Stomach (tissue), 4 donors: ENCODE data around the gene ANKRD28.

Experiments used
- CTCF ChIP-seq, 7 experiments: fragments of 450-650 bp in 4 of 7; fragments of 200-600 bp in 3 of 7; sonication (generic) in 3 of 7; IDR thresholded peaks; one replicate each; pipeline ENCODE4 v1.5.1; 2016 to 2019; ENCODE audit warnings: antibody characterized with exemption in 7 of 7, control low read depth in 2 of 7, mild to moderate bottlenecking in 1 of 7
- EP300 ChIP-seq: sonication (generic); formaldehyde crosslinking; IDR thresholded peaks from one replicate; pipeline ENCODE4 v1.6.1; 2017; ENCODE audit warnings: antibody characterized with exemption
- POLR2A ChIP-seq, 4 donors: fragments of 450-650 bp; IDR thresholded peaks; one replicate each; pipeline ENCODE4 v1.6.1; 2016; ENCODE audit warnings: antibody characterized with exemption in 4 of 4, control low read depth in 2 of 4, mild to moderate bottlenecking in 1 of 4, moderate library complexity in 1 of 4

DNA sequence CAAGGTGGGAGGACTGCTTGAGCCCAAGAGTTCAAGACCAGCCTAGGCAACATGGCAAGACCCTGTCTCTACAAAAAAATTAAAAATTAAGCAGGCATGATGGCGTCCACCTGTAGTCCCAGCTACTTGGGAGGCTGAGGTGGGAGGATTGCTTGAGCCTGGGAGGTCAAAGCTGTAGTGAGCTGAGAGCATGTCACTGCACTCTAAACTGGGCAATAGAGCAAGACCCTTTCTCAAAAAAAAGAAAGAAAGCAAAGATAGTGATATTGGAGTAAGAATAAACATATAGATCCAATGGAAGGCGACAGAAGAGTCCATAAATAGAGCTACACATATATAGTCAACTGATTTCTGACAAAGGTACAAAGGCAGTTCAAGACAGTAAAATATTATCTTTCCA is 21.3 kb upstream of the ANKRD28 start:
- TF ChIP-seq CTCF (IDR thresholded peaks at IDR 0.05) (no peak), EP300 (no peak), POLR2A (IDR thresholded peaks at IDR 0.05) (no peak)
